ENCODE results near the gene BACH2.
"Not testable (repeated sequence)": the region's sequence is repeated elsewhere in the genome, so short reads cannot be mapped to it uniquely, and the experiment has no call there.

The BACH2 gene

DNA sequence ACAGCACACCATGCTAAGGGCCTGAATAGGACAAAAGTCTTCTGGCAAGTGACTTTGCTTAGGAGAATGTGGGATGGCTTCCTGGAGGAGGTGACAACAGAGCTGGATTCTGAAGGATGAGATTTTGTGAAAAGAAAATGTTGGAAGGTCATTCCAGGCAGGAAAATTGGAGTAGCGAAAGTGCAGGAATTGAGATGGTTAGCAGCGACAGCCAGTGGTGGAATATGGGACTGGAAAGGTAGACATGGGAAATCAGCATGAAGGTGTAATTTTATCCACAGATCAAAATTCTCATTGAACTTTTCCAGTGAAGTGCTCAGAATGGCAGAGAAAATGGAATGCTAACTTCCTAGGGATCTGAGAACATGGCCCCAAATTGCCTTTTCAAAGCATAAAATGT is 5.7 kb upstream of the BACH2 start:
- no peak for DNase-seq

DNA sequence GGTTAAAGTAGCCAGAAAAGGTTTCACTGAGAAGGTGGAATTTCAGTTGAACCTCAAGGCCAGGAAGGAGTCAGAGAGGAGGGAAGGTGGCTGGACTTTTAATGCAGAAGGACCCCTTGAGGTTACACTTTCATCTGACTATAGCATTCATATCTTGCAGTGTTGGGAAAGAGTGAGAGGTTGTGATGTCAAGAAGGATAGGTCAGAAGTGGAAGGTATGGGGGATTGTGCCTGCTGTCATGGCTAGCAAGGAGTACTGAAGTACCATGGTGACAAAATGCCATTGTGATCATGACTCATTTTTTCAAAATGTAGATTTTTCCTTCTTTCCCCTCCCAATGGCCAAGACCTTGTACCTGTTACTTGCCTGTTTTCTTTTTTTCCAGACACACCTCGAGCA is 5.2 kb upstream of the BACH2 start:
- no peak for DNase-seq

DNA sequence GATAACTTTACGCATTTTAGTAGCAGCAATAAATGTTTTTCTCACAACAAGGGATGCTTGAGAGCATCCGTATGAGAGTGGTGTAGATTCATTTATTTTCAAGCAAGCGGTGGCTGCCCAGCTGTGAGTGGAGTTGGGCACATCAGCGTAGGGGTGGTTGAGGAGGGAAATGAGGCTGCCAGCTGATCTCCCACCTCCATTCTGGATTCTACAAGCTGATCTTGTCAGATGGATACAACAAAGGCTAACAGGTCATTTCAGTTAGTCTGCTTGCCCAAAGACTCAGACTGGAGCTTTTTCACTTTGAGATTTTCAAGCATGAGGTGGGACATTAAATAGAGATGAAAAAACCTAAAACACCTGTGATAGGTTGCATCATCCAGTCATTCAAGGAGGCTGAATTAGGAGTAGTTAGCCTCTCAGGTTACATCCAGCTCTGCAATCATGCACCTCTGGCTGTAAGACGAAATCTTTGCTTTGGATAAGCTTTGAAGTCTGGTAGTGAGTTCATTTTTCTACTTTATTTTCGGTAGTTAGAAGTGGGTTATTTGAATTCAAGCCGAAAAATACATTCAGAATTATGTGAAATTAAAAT is 1.9 kb upstream of the BACH2 start:
- DNase-seq, result peak; percentile 23

GRCh38 chr6:90297867-90298381 is 1.3 kb upstream of the BACH2 start:
- DNase-seq, result peak; percentile 28

DNA sequence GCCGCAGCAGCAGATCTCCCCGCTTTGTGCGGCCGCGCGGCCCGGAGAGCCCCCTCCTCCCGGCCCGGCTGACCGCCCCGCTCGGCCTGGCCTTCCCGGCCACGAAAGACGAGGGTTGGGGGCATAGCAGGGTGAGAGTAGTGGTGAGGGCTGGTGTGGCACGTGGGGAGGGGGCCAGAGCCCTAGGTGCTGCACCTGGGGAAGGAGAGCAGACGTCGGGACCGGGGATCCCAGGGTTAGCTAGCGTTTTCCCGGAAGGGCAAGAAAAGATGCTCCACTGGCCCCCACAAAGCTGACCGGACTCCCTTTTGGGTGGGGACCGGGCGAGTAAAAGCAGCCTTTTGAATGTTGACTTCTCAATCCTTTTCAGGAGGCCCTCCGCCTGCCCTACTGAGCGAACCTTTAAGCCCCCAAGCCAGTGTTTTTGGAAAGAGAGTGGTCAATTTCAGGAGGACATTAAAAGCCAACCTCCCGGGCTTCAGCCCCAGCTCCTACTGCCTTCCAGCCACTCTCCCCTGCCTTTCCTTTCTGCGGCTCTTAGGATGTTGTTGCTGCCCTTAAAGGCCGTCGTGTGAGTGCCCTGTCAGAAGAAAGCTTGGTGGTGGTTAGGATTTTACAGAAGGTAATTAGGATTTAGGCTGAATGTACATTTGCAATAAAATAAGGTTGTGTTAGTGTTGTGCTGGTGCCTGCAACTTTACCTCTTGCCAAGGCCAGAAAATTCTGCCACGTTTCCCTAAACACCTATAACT is 648 bp upstream of the BACH2 start:
- DNase-seq, result peak; percentile 80

- no peak for DNase-seq
Measured at GRCh38 chr6:90295854-90296340, 746 bp downstream of the BACH2 start.

- DNase-seq, result peak; percentile 92
Measured at GRCh38 chr6:90294989-90295853, 1.4 kb downstream of the BACH2 start.

DNA sequence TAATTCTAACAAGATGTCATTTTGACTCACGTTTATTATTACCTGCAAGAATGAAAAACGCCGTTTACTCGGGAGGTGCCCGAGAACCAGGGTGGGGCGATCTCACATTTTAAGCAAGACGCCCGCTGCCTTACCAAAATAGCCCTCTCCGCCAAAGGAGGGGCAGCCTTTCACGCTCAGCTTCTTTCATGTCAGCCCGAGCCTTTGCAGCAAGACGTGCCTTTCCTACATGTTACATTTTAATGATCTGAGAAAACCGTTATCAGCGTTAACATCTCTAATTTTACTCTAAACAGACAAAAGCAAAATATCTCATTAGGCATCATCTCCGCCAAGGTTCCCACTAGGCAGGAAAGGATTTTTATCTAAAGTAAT is 2.0 kb downstream of the BACH2 start:
- no peak for DNase-seq

GRCh38 chr6:90294008-90294511 is 2.6 kb downstream of the BACH2 start:
- DNase-seq, result no peak

GRCh38 chr6:90293319-90293953 is 3.2 kb downstream of the BACH2 start:
- peak; percentile 33 for DNase-seq

DNA sequence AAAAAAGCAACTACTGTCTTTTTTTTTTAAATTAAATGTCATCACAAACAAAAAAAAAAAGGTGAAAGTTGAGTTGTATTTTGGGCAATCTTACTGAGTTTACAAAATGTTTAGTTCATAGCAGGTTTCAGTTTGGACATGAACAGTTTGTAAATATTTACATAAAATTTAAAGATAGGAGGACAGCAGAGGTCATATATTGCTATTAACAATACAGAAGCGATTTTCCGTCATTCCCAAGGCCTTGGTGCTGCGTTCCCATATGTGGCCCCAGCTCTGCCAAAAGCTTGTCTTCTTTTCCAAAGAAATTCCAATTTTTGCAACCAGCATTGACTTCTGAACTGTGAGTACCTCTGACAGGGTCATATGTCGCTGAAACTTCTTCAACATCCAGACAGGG is 5.1 kb downstream of the BACH2 start:
- no peak for DNase-seq

DNA sequence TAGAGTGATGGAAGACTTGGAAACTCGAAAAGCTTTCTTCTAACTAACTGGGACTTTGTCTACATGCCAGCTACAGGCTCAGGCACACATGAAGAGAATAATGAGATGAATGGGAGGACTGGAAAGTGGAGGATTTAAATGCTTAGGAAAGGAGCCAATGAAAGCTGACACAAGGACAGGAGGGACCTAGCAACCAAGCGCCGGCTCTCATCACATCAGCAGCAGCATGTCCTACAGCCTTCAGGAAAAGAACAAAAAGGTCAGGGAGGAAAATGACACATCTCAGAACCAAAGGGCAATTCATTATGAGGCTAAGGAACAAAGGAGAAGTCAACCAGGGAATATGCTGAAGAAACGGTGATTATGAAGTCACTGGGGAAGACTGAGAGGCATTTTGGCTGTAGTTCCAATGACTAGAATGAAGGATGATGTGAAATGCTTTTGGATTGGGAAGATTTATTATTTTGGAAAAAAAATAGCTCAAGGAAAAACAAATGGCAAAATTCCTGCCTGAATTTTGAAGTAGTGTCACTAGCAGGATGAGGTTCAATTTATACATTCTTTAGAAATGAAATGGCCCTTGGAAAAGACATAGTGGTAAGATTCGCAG is 5.7 kb downstream of the BACH2 start:
- no peak for DNase-seq

- no peak for DNase-seq
Measured at GRCh38 chr6:90289902-90290301, 6.7 kb downstream of the BACH2 start.

GRCh38 chr6:90288404-90288803 is 8.2 kb downstream of the BACH2 start:
- no peak for DNase-seq

GRCh38 chr6:90286884-90287488 is 9.7 kb downstream of the BACH2 start:
- DNase-seq, result no peak

- peak; percentile 63 for DNase-seq
Measured at GRCh38 chr6:90285611-90286381, 10.8 kb downstream of the BACH2 start.

- DNase-seq, result peak; percentile 21
Measured at GRCh38 chr6:90285042-90285481, 11.6 kb downstream of the BACH2 start.

DNA sequence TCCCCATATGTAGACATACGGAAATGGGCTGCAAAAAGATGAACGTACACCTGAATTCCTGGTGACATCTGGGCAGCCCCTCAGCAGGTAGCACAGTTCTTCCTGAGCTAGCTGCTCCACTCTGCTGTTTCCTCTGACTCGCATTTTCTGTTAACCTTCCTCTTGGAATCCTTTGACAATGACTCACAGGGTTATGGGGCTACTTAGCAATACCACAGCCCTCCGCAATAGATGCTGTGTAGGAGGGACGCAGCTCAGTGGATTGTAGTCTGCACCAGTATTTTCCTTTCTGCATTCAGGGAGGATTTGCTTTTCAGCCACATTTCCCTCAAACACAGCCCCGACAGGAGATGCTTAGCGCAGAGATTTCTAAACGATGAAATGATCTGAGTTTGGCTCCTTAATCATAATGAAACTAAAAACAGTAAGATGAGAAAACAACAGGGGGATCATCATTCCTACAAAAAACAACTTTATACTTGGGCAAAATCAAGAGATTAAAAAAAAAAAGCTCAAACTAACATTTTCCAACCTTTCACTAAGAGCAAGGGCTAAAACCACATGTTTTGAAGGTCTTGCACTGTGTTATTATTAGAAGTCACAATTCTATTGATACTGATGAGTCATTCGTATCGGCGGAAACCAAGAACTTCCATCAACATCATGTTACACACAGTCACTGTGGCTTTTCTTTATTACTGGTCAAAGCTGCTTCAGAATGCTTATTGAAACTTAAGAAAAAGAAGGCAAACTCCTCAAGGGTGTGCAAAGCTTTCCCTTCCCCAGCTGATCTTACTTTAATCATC is 12.2 kb downstream of the BACH2 start:
- DNase-seq, result peak; percentile 27

GRCh38 chr6:90282265-90282664 is 14.4 kb downstream of the BACH2 start:
- DNase-seq, result not testable (repeated sequence)

DNA sequence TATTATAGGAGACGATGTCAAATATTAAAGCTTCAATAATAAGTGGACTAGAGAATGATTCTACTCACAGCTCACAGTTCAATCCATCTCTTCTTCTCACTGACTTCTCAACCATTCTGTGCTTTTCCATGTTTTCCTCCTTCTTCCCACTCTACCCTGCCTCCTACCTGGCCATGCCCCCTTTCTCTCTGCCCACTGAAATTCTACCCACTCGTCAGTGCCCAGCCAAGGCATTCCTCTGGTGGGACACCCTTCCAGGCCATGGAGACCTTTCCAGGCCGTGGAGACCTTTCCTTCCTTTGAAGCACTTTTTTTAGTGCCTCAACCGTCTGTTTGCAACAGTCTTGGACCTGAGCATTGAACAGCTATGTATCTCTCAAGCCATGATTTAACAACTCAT is 18.5 kb downstream of the BACH2 start:
- DNase-seq, result no peak
